HepG2 (cell line): ENCODE results near the gene PTH2. TPM values are rescaled to one million over a fixed set of nuclear protein-coding genes. Genes with fewer than 3 reads are reported as not detected.

Experiments
- CREB1 ChIP-seq, 2 experiments: fragments of 450-650 bp in 1 of 2; IDR thresholded peaks; 2 replicates each; pipeline ENCODE4 v1.6.1; 2016 to 2017; ENCODE audit warnings: control low read depth in 1 of 2, mild to moderate bottlenecking in 1 of 2, missing compliant biosample characterization in 1 of 2, missing genetic modification characterization in 1 of 2
- LCORL ChIP-seq, 2 experiments: fragments of 450-650 bp in 1 of 2; sonication (generic) in 1 of 2; formaldehyde crosslinking in 1 of 2; IDR thresholded peaks; 2 replicates each; pipeline versions ENCODE4 v1.5.0 to v1.6.1; 2017 to 2020; ENCODE audit warnings: antibody characterized with exemption in 1 of 2, missing genetic modification reagents in 1 of 2
- MTA1 ChIP-seq: sonication (generic); formaldehyde crosslinking; IDR thresholded peaks from 2 replicates; pipeline ENCODE4 v1.4.0; 2020; ENCODE audit warnings: missing genetic modification reagents, mild to moderate bottlenecking, borderline replicate concordance
- REPIN1 ChIP-seq: sonication (generic); formaldehyde crosslinking; IDR thresholded peaks from 2 replicates; pipeline ENCODE4 v1.8.0; 2022; ENCODE audit warnings: missing genetic modification reagents, low read depth, mild to moderate bottlenecking, borderline replicate concordance
- RXRA ChIP-seq: sonication (generic); formaldehyde crosslinking; IDR thresholded peaks from 2 replicates; pipeline ENCODE4 v1.5.1; 2020; ENCODE audit warnings: missing genetic modification reagents
- SP5 ChIP-seq: IDR thresholded peaks from 2 replicates; pipeline ENCODE4 v1.6.1; 2016; ENCODE audit warnings: low read depth, borderline replicate concordance
- ZBTB20 ChIP-seq: sonication (generic); formaldehyde crosslinking; IDR thresholded peaks from 2 replicates; pipeline ENCODE4 v1.8.1; 2023; ENCODE audit warnings: missing genetic modification reagents, low read depth, mild to moderate bottlenecking, borderline replicate concordance
- ZNF317 ChIP-seq: sonication (generic); formaldehyde crosslinking; IDR thresholded peaks from 2 replicates; pipeline ENCODE4 v1.5.0; 2020; ENCODE audit warnings: mild to moderate bottlenecking, missing genetic modification reagents
- ZNF724P ChIP-seq: sonication (generic); formaldehyde crosslinking; IDR thresholded peaks from 2 replicates; pipeline ENCODE4 v1.8.0; 2022; ENCODE audit warnings: missing genetic modification reagents, borderline replicate concordance
- ZSCAN29 ChIP-seq: sonication (generic); formaldehyde crosslinking; conservative IDR thresholded peaks from 2 replicates; pipeline ENCODE4 v1.4.0; 2020; ENCODE audit warnings: mild to moderate bottlenecking, missing genetic modification reagents
- polyA plus RNA-seq, 8 experiments: library from polyadenylated mRNA; depleted of rRNA in 3 of 8; stranded (reverse) in 7 of 8; unstranded in 1 of 8; fragments of >200 nt; fragmentation: Illumina TruSeq in 4 of 8; extraction: Trizol in 4 of 8; gene quantifications; 2 replicates each; pipeline versions ENCODE4 v1.2.1 to v1.2.3, GENCODE V29; 2011 to 2016; ENCODE audit warnings: low read depth in 4 of 8, missing spikeins in 1 of 8, mixed read lengths in 1 of 8; ENCODE audit not compliant: insufficient read depth in 1 of 8
- total RNA-seq, 5 experiments: library from RNA; depleted of rRNA; stranded (reverse); fragments of >200 nt; fragmentation: Illumina TruSeq; extraction: Trizol; gene quantifications; 2 replicates each; pipeline ENCODE4 v1.2.3, GENCODE V29; 2016; ENCODE audit warnings: low read depth in 1 of 5
- TF ChIP-seq, protein P1 (sequence below): sonication (generic); formaldehyde crosslinking; IDR thresholded peaks from 2 replicates; pipeline ENCODE4 v1.8.1; 2022; ENCODE audit warnings: low read depth, mild to moderate bottlenecking, missing genetic modification reagents
- TF ChIP-seq, protein P2 (sequence below): sonication (generic); formaldehyde crosslinking; IDR thresholded peaks from 2 replicates; pipeline ENCODE4 v1.4.0; 2020; ENCODE audit warnings: missing genetic modification reagents, mild to moderate bottlenecking, borderline replicate concordance
- TF ChIP-seq, protein P3 (sequence below): sonication (generic); formaldehyde crosslinking; IDR thresholded peaks from 2 replicates; pipeline ENCODE4 v1.5.1; 2020; ENCODE audit warnings: mild to moderate bottlenecking, missing genetic modification reagents, moderate library complexity
- TF ChIP-seq, protein P4 (sequence below): sonication (generic); formaldehyde crosslinking; IDR thresholded peaks from 2 replicates; pipeline ENCODE4 v1.4.0; 2020; ENCODE audit warnings: mild to moderate bottlenecking, missing genetic modification reagents
- TF ChIP-seq, protein P5 (sequence below): sonication (generic); formaldehyde crosslinking; IDR thresholded peaks from 2 replicates; pipeline ENCODE4 v1.5.0; 2020; ENCODE audit warnings: missing genetic modification reagents

Gene PTH2
- total and polyA plus RNA-seq, 2 of the 13 experiments (the other 11 are each of a cell fraction or from before 2014, with no cell fraction given), result not detected

DNA sequence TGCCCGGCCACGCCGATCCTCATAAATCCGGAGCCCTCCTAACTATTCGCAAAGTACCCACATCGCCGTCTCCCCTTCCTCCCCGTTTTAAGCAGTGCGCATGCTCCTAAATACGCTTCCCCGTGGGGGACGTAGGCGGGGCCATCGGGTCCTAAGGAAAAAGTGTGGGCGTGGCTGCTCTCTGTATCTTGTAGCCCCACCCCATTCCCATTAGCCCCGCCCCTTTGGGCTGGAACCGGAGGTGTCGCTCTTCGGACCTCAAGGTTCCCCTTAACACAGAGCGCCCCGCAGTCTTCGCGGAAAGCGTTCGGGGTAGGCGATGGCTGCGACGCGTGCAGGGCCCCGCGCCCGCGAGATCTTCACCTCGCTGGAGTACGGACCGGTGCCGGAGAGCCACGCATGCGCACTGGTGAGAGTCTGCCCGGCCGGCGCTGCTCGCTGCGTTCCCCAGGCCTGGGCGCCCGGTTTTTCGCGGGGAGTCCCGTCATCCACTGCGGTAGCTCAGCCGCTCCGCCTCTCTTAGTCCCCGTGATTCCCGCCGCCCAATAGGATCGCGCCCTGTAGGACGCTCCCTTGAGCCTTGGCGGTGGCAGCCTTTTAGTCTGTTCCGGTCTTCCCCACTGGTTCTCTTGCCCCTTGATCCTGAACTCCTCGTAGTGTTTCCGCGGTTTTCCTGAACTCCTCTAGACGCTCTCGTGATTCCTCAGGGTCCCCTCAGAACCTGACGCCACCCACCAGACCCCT is 29.9 kb upstream of the PTH2 start, which contains the start of gene ALDH16A1 (continued):
- TF ChIP-seq, protein P1, sequence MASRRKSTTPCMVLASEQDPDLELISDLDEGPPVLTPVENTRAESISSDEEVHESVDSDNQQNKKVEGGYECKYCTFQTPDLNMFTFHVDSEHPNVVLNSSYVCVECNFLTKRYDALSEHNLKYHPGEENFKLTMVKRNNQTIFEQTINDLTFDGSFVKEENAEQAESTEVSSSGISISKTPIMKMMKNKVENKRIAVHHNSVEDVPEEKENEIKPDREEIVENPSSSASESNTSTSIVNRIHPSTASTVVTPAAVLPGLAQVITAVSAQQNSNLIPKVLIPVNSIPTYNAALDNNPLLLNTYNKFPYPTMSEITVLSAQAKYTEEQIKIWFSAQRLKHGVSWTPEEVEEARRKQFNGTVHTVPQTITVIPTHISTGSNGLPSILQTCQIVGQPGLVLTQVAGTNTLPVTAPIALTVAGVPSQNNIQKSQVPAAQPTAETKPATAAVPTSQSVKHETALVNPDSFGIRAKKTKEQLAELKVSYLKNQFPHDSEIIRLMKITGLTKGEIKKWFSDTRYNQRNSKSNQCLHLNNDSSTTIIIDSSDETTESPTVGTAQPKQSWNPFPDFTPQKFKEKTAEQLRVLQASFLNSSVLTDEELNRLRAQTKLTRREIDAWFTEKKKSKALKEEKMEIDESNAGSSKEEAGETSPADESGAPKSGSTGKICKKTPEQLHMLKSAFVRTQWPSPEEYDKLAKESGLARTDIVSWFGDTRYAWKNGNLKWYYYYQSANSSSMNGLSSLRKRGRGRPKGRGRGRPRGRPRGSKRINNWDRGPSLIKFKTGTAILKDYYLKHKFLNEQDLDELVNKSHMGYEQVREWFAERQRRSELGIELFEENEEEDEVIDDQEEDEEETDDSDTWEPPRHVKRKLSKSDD (CRISPR knock-in tag), result no peak; the same call in 1 of the 2 replicates
- TF ChIP-seq, protein P2, sequence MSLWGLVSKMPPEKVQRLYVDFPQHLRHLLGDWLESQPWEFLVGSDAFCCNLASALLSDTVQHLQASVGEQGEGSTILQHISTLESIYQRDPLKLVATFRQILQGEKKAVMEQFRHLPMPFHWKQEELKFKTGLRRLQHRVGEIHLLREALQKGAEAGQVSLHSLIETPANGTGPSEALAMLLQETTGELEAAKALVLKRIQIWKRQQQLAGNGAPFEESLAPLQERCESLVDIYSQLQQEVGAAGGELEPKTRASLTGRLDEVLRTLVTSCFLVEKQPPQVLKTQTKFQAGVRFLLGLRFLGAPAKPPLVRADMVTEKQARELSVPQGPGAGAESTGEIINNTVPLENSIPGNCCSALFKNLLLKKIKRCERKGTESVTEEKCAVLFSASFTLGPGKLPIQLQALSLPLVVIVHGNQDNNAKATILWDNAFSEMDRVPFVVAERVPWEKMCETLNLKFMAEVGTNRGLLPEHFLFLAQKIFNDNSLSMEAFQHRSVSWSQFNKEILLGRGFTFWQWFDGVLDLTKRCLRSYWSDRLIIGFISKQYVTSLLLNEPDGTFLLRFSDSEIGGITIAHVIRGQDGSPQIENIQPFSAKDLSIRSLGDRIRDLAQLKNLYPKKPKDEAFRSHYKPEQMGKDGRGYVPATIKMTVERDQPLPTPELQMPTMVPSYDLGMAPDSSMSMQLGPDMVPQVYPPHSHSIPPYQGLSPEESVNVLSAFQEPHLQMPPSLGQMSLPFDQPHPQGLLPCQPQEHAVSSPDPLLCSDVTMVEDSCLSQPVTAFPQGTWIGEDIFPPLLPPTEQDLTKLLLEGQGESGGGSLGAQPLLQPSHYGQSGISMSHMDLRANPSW (CRISPR knock-in tag), result peak; percentile 76
- no peak for TF ChIP-seq ZNF724P (CRISPR knock-in tag)
- TF ChIP-seq, protein P3, sequence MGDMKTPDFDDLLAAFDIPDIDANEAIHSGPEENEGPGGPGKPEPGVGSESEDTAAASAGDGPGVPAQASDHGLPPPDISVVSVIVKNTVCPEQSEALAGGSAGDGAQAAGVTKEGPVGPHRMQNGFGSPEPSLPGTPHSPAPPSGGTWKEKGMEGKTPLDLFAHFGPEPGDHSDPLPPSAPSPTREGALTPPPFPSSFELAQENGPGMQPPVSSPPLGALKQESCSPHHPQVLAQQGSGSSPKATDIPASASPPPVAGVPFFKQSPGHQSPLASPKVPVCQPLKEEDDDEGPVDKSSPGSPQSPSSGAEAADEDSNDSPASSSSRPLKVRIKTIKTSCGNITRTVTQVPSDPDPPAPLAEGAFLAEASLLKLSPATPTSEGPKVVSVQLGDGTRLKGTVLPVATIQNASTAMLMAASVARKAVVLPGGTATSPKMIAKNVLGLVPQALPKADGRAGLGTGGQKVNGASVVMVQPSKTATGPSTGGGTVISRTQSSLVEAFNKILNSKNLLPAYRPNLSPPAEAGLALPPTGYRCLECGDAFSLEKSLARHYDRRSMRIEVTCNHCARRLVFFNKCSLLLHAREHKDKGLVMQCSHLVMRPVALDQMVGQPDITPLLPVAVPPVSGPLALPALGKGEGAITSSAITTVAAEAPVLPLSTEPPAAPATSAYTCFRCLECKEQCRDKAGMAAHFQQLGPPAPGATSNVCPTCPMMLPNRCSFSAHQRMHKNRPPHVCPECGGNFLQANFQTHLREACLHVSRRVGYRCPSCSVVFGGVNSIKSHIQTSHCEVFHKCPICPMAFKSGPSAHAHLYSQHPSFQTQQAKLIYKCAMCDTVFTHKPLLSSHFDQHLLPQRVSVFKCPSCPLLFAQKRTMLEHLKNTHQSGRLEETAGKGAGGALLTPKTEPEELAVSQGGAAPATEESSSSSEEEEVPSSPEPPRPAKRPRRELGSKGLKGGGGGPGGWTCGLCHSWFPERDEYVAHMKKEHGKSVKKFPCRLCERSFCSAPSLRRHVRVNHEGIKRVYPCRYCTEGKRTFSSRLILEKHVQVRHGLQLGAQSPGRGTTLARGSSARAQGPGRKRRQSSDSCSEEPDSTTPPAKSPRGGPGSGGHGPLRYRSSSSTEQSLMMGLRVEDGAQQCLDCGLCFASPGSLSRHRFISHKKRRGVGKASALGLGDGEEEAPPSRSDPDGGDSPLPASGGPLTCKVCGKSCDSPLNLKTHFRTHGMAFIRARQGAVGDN, result peak; percentile 90
- TF ChIP-seq, protein P4, sequence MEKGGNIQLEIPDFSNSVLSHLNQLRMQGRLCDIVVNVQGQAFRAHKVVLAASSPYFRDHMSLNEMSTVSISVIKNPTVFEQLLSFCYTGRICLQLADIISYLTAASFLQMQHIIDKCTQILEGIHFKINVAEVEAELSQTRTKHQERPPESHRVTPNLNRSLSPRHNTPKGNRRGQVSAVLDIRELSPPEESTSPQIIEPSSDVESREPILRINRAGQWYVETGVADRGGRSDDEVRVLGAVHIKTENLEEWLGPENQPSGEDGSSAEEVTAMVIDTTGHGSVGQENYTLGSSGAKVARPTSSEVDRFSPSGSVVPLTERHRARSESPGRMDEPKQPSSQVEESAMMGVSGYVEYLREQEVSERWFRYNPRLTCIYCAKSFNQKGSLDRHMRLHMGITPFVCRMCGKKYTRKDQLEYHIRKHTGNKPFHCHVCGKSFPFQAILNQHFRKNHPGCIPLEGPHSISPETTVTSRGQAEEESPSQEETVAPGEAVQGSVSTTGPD (CRISPR knock-in tag), result no peak
- TF ChIP-seq RXRA (CRISPR knock-in tag), result peak; percentile 30; the same call in 1 of the 2 replicates
- TF ChIP-seq, protein P5, sequence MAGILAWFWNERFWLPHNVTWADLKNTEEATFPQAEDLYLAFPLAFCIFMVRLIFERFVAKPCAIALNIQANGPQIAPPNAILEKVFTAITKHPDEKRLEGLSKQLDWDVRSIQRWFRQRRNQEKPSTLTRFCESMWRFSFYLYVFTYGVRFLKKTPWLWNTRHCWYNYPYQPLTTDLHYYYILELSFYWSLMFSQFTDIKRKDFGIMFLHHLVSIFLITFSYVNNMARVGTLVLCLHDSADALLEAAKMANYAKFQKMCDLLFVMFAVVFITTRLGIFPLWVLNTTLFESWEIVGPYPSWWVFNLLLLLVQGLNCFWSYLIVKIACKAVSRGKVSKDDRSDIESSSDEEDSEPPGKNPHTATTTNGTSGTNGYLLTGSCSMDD (CRISPR knock-in tag), result no peak
- peak; percentile 45; the same call in 1 of the 2 replicates for TF ChIP-seq ZNF317
- peak; percentile 66 for TF ChIP-seq CREB1 (IDR thresholded peaks at IDR 0.05)
- TF ChIP-seq CREB1 (CRISPR knock-in tag; IDR thresholded peaks at IDR 0.05), result peak; percentile 43
- TF ChIP-seq ZSCAN29 (CRISPR knock-in tag), result no peak; the same call in 1 of the 2 replicates
- TF ChIP-seq MTA1 (CRISPR knock-in tag), result no peak
- no peak; the same call in 1 of the 2 replicates for TF ChIP-seq ZBTB20
- no peak for TF ChIP-seq LCORL (IDR thresholded peaks at IDR 0.05)
- TF ChIP-seq LCORL (CRISPR knock-in tag; IDR thresholded peaks at IDR 0.05), result peak; percentile 27; the same call in 1 of the 2 replicates
- TF ChIP-seq SP5 (CRISPR knock-in tag), result peak; percentile 85
- TF ChIP-seq REPIN1, result peak; percentile 21; the same call in 1 of the 2 replicates
